T-cell (primary cell): ENCODE measurements around the gene ITSN1. TPM values are rescaled to one million over a fixed set of nuclear protein-coding genes. Genes with fewer than 3 reads are reported as not detected.

Experiments used
- ATAC-seq, 4 experiments: fragments of 200-7000 bp in 3 of 4; fragments of 150-1000 bp in 1 of 4; cut with Tn5 transposase; replicated peaks in 1 of 4; 1 replicate in 3 of 4; 2 replicates in 1 of 4; pipeline ENCODE4 v1.10.0; 2021; ENCODE audit warnings: moderate library complexity in 3 of 4, mild to moderate bottlenecking in 2 of 4, moderate number of reproducible peaks in 1 of 4
- CTCF ChIA-PET, 2 donors: fragments of 300-600 bp; sonication (Branson Sonifier 250); formaldehyde crosslinking; loops; one replicate each; lab custom pipeline; 2022; ENCODE audit warnings: antibody characterized with exemption in 2 of 2; lab: Charles Lee
- POLR2A ChIA-PET, 2 donors: fragments of 300-600 bp; sonication (Branson Sonifier 250); formaldehyde crosslinking; loops; one replicate each; lab custom pipeline; 2022; ENCODE audit warnings: antibody characterized with exemption in 2 of 2; lab: Charles Lee
- DNase-seq, 35 experiments: peaks; one replicate each; pipeline versions ENCODE4 v3.0.0 to v3.0.0-alpha.2; 2013 to 2023
- H3K27ac ChIP-seq: one replicate; pipeline ENCODE4 v1.5.1; 2013; ENCODE audit warnings: low read length
- H3K27me3 ChIP-seq, 2 experiments: replicated peaks in 1 of 2; 1 replicate in 1 of 2; 2 replicates in 1 of 2; pipeline versions ENCODE4 v1.6.1 to v1.7.0; 2013; ENCODE audit warnings: low read length in 1 of 2, mixed read lengths in 1 of 2; ENCODE audit not compliant: control insufficient read depth in 2 of 2, insufficient read depth in 2 of 2; ENCODE audit errors: extremely low read depth in 1 of 2
- H3K36me3 ChIP-seq, 2 donors: 1 replicate in 1 of 2; 2 replicates in 1 of 2; pipeline versions ENCODE4 v1.6.1 to v1.7.0; 2013; ENCODE audit warnings: low read length in 1 of 2; ENCODE audit not compliant: control insufficient read depth in 2 of 2, insufficient read depth in 1 of 2; ENCODE audit errors: extremely low read depth in 1 of 2
- H3K4me1 ChIP-seq, 2 experiments: 1 replicate in 1 of 2; 2 replicates in 1 of 2; pipeline versions ENCODE4 v1.6.1 to v1.7.0; 2013; ENCODE audit warnings: low read length in 2 of 2, mixed read lengths in 1 of 2; ENCODE audit not compliant: insufficient read depth in 2 of 2, control insufficient read depth in 1 of 2; ENCODE audit errors: extremely low read depth in 1 of 2
- H3K4me3 ChIP-seq, 2 donors: 1 replicate in 1 of 2; 2 replicates in 1 of 2; pipeline versions ENCODE4 v1.5.1 to v1.7.0; 2013; ENCODE audit warnings: mild to moderate bottlenecking in 2 of 2, low read length in 1 of 2, moderate library complexity in 1 of 2; ENCODE audit not compliant: control insufficient read depth in 1 of 2; ENCODE audit errors: extremely low read depth in 1 of 2
- H3K9me3 ChIP-seq: 2 replicates; pipeline ENCODE4 v1.7.0; 2013
- H3K27ac Mint-ChIP-seq, 2 donors: one replicate each; pipeline ENCODE4 v1.8.0; 2020 to 2021; ENCODE audit warnings: mild to moderate bottlenecking in 2 of 2, mixed read lengths in 2 of 2
- H3K27me3 Mint-ChIP-seq, 2 donors: one replicate each; pipeline ENCODE4 v1.8.0; 2021 to 2022; ENCODE audit warnings: mixed read lengths in 2 of 2
- H3K36me3 Mint-ChIP-seq: one replicate; pipeline ENCODE4 v1.8.0; 2021; ENCODE audit warnings: mixed read lengths
- H3K4me1 Mint-ChIP-seq, 3 donors: one replicate each; pipeline ENCODE4 v1.8.0; 2020 to 2022; ENCODE audit warnings: mixed read lengths in 3 of 3, mild to moderate bottlenecking in 1 of 3
- H3K4me3 Mint-ChIP-seq, 3 donors: one replicate each; pipeline ENCODE4 v1.8.0; 2020 to 2022; ENCODE audit warnings: mild to moderate bottlenecking in 3 of 3, mixed read lengths in 3 of 3, moderate library complexity in 3 of 3
- H3K9me3 Mint-ChIP-seq, 3 donors: one replicate each; pipeline ENCODE4 v1.8.0; 2020 to 2022; ENCODE audit warnings: mixed read lengths in 3 of 3
- WGBS: methylation state at CpG from one replicate; pipeline ENCODE4 v1.1.5; 2013; ENCODE audit warnings: missing lambda C conversion rate; ENCODE audit not compliant: insufficient coverage; 5-methylcytosine and 5-hydroxymethylcytosine counted together
- total RNA-seq, 35 experiments: library from RNA in 6 of 35; stranded (reverse) in 6 of 35; fragments of 120-200 nt in 1 of 35; gene quantifications; one replicate each; pipeline versions ENCODE4 v1.2.1 to v1.2.4 and lab custom pipeline; 2013 to 2026

ITSN1 gene
- total RNA-seq, 5 donors from 2014 or later (not counting 1 experiment from before 2014, with no cell fraction given) = 2.3 to 3.9 (median 3.0) TPM

- no peak overlapping the region for H3K4me3 Mint-ChIP-seq
- Histone ChIP-seq H3K27me3 (no peaks in the 10 kb centered on the region), H3K4me1 (no peaks in the 10 kb centered on the region), H3K36me3 (no peaks in the 10 kb centered on the region), H3K4me3 (no peak overlapping the region), H3K27ac (no peak overlapping the region), H3K9me3 (no peaks in the 10 kb centered on the region)
- no peak for DNase-seq
- ChIA-PET POLR2A (no interaction called here), CTCF (no interaction called here)
- 100% methylated on average over 2 of the region's 3 CpGs for WGBS
- H3K27ac Mint-ChIP-seq = no peak overlapping the region
- peaks cover 0 to 3% (median 0%) of the 10 kb centered on the region in 3 donors for H3K9me3 Mint-ChIP-seq
- H3K27me3 Mint-ChIP-seq = peaks cover 0 to 2% of the 10 kb centered on the region in 2 donors
- no peaks in the 10 kb centered on the region for H3K36me3 Mint-ChIP-seq
- H3K4me1 Mint-ChIP-seq = no peaks in the 10 kb centered on the region
- ATAC-seq = no peak
Measured at GRCh38 chr21:33664135-33664534, 21.8 kb downstream of the ITSN1 start.

- Histone ChIP-seq H3K4me3 (no peak overlapping the region), H3K36me3 (no peaks in the 10 kb centered on the region), H3K9me3 (no peaks in the 10 kb centered on the region), H3K27me3 (no peaks in the 10 kb centered on the region), H3K27ac (no peak overlapping the region), H3K4me1 (no peaks in the 10 kb centered on the region)
- no peak overlapping the region for H3K27ac Mint-ChIP-seq
- WGBS = no CpG with 5 or more reads among the region's 2 CpGs
- no peaks in the 10 kb centered on the region for H3K4me1 Mint-ChIP-seq
- H3K36me3 Mint-ChIP-seq = no peaks in the 10 kb centered on the region
- no peak overlapping the region for H3K4me3 Mint-ChIP-seq
- ChIA-PET POLR2A (no interaction called here), CTCF (no interaction called here)
- no peaks in the 10 kb centered on the region for H3K27me3 Mint-ChIP-seq
- DNase-seq (no peak), ATAC-seq (no peak)
- H3K9me3 Mint-ChIP-seq = peaks cover 0 to 1% (median 0%) of the 10 kb centered on the region in 3 donors
Measured at GRCh38 chr21:33666153-33666552, 23.9 kb downstream of the ITSN1 start.

- DNase-seq = no peak
- H3K27me3 ChIP-seq = no peaks in the 10 kb centered on the region
- H3K4me3 Mint-ChIP-seq = no peak overlapping the region
- H3K27ac ChIP-seq = no peak overlapping the region
- WGBS = 98% methylated on average over 5 of the region's 6 CpGs
- H3K4me1 ChIP-seq = no peaks in the 10 kb centered on the region
- H3K27me3 Mint-ChIP-seq = no peaks in the 10 kb centered on the region
- H3K36me3 Mint-ChIP-seq = no peaks in the 10 kb centered on the region
- H3K9me3 ChIP-seq = no peaks in the 10 kb centered on the region
- no peak overlapping the region for H3K4me3 ChIP-seq
- no peaks in the 10 kb centered on the region for H3K36me3 ChIP-seq
- no peak overlapping the region for H3K27ac Mint-ChIP-seq
- no peaks in the 10 kb centered on the region for H3K4me1 Mint-ChIP-seq
- CTCF ChIA-PET = no interaction called here
- POLR2A ChIA-PET = no interaction called here
- no peak for ATAC-seq
- H3K9me3 Mint-ChIP-seq = no peaks in the 10 kb centered on the region
Measured at GRCh38 chr21:33667636-33668035, 25.3 kb downstream of the ITSN1 start.

- H3K36me3 Mint-ChIP-seq = no peaks in the 10 kb centered on the region
- no peaks in the 10 kb centered on the region for H3K4me1 Mint-ChIP-seq
- no peak overlapping the region for H3K27ac Mint-ChIP-seq
- no peaks in the 10 kb centered on the region for H3K27me3 Mint-ChIP-seq
- Histone ChIP-seq H3K4me3 (no peak overlapping the region), H3K27ac (no peak overlapping the region), H3K27me3 (no peaks in the 10 kb centered on the region), H3K4me1 (no peaks in the 10 kb centered on the region), H3K36me3 (no peaks in the 10 kb centered on the region), H3K9me3 (no peaks in the 10 kb centered on the region)
- no peaks in the 10 kb centered on the region for H3K9me3 Mint-ChIP-seq
- CTCF ChIA-PET = no interaction called here
- ATAC-seq = no peak
- H3K4me3 Mint-ChIP-seq = no peak overlapping the region
- POLR2A ChIA-PET = no interaction called here
- DNase-seq = no peak
- 80% methylated on average over 1 of the region's 4 CpGs for WGBS
Measured at GRCh38 chr21:33668180-33668579, 25.9 kb downstream of the ITSN1 start.

GRCh38 chr21:33668620-33669019 lies 26.3 kb downstream of the ITSN1 start:
- Mint-ChIP-seq H3K27me3 (no peaks in the 10 kb centered on the region), H3K4me1 (no peaks in the 10 kb centered on the region), H3K36me3 (no peaks in the 10 kb centered on the region), H3K27ac (no peak overlapping the region), H3K4me3 (no peak overlapping the region), H3K9me3 (no peaks in the 10 kb centered on the region)
- ChIA-PET CTCF (no interaction called here), POLR2A (no interaction called here)
- Histone ChIP-seq H3K27ac (no peak overlapping the region), H3K4me1 (no peaks in the 10 kb centered on the region), H3K9me3 (no peaks in the 10 kb centered on the region), H3K36me3 (no peaks in the 10 kb centered on the region), H3K27me3 (no peaks in the 10 kb centered on the region), H3K4me3 (no peak overlapping the region)
- no peak for ATAC-seq
- 73% methylated on average over 2 of the region's 2 CpGs for WGBS
- no peak for DNase-seq

GRCh38 chr21:33670076-33670978 lies 28.0 kb downstream of the ITSN1 start:
- H3K27ac ChIP-seq = no peak overlapping the region
- no peaks in the 10 kb centered on the region for H3K9me3 ChIP-seq

More at GRCh38 chr21:33670076-33670978, 28.0 kb downstream of the ITSN1 start:
- H3K4me1 ChIP-seq = no peaks in the 10 kb centered on the region
- H3K27me3 ChIP-seq = no peaks in the 10 kb centered on the region
- DNase-seq (no peak), ATAC-seq (no peak)
- Mint-ChIP-seq H3K27ac (no peak overlapping the region), H3K9me3 (no peaks in the 10 kb centered on the region), H3K4me1 (no peaks in the 10 kb centered on the region), H3K4me3 (no peak overlapping the region), H3K27me3 (no peaks in the 10 kb centered on the region), H3K36me3 (no peaks in the 10 kb centered on the region)
- H3K36me3 ChIP-seq = no peaks in the 10 kb centered on the region
- 90% methylated on average over 2 of the region's 6 CpGs for WGBS
- H3K4me3 ChIP-seq = no peak overlapping the region
- ChIA-PET CTCF (no interaction called here), POLR2A (interaction anchor here in 1 of 2 donors (0.6 kb wide), 1 partner anchor 44 kb away, joined by 3 read pairs; no protein-coding TSS in a partner anchor)
